ENCODE measurements around the gene MRGPRE. TPM values are rescaled to one million over a fixed set of nuclear protein-coding genes. Genes with fewer than 3 reads are reported as not detected.

MRGPRE gene
- total and polyA plus RNA-seq, 4 donors = 0.23 TPM; not detected in 3

DNA sequence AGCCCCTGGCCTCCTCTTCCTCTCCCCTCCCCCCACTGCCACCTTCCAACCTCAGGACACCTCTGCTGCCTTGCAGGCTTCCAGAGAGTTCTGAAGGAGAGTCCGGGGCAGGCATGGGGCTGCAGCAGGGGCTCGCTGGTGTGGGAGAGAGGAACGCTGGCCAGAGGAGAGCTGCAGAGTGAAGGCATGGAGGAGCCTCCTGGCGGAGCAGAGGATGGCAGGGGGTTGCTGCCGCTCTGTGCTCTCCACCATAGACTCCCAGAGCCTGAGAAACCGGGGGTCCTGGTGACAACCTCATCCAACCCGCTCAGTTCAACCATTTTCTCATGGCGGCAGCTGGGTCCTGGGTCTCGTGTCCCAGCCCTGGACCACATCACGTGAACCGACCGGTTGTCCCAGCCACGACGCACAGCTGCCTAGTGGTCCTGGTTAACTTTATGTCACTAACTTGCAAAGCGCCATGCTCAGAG is 31.1 kb downstream of the MRGPRE start:
- Histone ChIP-seq H3K27me3 (ENCODE audit: control insufficient read depth in 4 of 4, insufficient read depth in 4 of 4, low read length in 3 of 4) (peaks cover 0 to 14% (median 1%) of the 10 kb centered on the region in 4 donors), H3K27ac (ENCODE audit: low read depth in 1 of 2, low read length in 2 of 2) (no peak overlapping the region), H3K36me3 (ENCODE audit: control insufficient read depth in 4 of 4, insufficient read depth in 3 of 4, low read depth in 1 of 4, low read length in 3 of 4) (no peaks in the 10 kb centered on the region), H3K9ac (ENCODE audit: low read depth in 1 of 2, low read length in 2 of 2) (no peak overlapping the region), H3K9me3 (ENCODE audit: control insufficient read depth in 4 of 4, low read length in 3 of 4) (no peaks in the 10 kb centered on the region), H3K4me1 (ENCODE audit: control insufficient read depth in 4 of 4, insufficient read depth in 4 of 4, low read length in 3 of 4) (peaks cover 0 to 5% (median 2%) of the 10 kb centered on the region in 4 donors), H3K4me3 (ENCODE audit: low read depth in 1 of 3, low read length in 3 of 3) (no peak overlapping the region)
- no peak for DNase-seq (ENCODE audit: low spot score)
- WGBS = 75% methylated on average over 15 of the region's 15 CpGs
- TF ChIP-seq, protein P1, sequence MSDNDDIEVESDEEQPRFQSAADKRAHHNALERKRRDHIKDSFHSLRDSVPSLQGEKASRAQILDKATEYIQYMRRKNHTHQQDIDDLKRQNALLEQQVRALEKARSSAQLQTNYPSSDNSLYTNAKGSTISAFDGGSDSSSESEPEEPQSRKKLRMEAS (IDR thresholded peaks at IDR 0.05) = no peak
- TF ChIP-seq TAF1 (conservative IDR thresholded peaks at IDR 0.05) = no peak
- TF ChIP-seq YY1 (IDR thresholded peaks at IDR 0.05) = no peak

DNA sequence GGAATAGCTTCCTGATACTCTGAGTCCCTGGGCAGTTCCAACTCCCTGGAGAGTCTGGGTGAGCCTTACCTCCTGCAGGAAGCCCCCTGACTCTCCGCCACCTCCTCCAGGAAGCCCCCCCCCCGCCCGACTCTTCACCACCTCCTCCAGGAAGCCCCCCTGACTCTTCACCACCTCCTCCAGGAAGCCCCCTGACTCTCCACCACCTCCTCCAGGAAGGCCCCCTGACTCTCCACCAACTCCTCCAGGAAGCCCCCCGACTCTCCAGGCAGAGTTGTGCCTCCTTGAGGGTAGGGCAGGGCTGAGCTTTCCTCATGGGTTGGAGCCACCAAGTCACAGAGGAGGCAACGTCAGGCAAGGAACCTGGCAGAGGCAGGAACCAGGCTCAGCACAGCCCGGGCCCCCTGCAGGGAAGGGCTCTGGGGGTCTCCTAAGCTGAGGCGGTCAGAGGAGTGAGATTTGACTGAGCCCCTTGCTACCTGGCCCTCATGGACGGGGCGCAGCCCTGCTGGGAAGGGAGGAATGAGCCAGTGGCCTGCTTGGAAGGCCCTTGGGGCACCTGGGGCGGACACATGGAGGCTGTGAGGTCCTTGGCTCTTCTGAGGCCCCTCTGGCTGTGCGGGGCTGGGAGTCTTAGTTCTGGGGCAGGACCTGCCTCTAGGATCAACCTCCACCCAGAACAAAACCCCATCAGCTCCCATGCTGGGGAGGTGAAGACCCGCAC is 31.7 kb downstream of the MRGPRE start:
- H3K36me3 ChIP-seq (ENCODE audit: control insufficient read depth in 4 of 4, insufficient read depth in 3 of 4, low read depth in 1 of 4, low read length in 3 of 4) = no peaks in the 10 kb centered on the region
- no peak overlapping the region for H3K27ac ChIP-seq (ENCODE audit: low read depth in 1 of 2, low read length in 2 of 2)
- no peak overlapping the region for H3K9ac ChIP-seq (ENCODE audit: low read depth in 1 of 2, low read length in 2 of 2)
- H3K4me1 ChIP-seq (ENCODE audit: control insufficient read depth in 4 of 4, insufficient read depth in 4 of 4, low read length in 3 of 4) = peaks cover 0 to 5% (median 2%) of the 10 kb centered on the region in 4 donors
- 68% methylated on average over 12 of the region's 12 CpGs for WGBS
- H3K9me3 ChIP-seq (ENCODE audit: control insufficient read depth in 4 of 4, low read length in 3 of 4) = no peaks in the 10 kb centered on the region
- TF ChIP-seq YY1 (IDR thresholded peaks at IDR 0.05) (no peak), FOXA2 (IDR thresholded peaks at IDR 0.05) (no peak), HNF4G (IDR thresholded peaks at IDR 0.05) (no peak), TAF1 (conservative IDR thresholded peaks at IDR 0.05) (no peak), NR2F2 (IDR thresholded peaks at IDR 0.05) (no peak), RXRA (IDR thresholded peaks at IDR 0.05) (no peak)
- TF ChIP-seq, protein P2, sequence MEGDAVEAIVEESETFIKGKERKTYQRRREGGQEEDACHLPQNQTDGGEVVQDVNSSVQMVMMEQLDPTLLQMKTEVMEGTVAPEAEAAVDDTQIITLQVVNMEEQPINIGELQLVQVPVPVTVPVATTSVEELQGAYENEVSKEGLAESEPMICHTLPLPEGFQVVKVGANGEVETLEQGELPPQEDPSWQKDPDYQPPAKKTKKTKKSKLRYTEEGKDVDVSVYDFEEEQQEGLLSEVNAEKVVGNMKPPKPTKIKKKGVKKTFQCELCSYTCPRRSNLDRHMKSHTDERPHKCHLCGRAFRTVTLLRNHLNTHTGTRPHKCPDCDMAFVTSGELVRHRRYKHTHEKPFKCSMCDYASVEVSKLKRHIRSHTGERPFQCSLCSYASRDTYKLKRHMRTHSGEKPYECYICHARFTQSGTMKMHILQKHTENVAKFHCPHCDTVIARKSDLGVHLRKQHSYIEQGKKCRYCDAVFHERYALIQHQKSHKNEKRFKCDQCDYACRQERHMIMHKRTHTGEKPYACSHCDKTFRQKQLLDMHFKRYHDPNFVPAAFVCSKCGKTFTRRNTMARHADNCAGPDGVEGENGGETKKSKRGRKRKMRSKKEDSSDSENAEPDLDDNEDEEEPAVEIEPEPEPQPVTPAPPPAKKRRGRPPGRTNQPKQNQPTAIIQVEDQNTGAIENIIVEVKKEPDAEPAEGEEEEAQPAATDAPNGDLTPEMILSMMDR (IDR thresholded peaks at IDR 0.05; ENCODE audit: low read depth, low read length, missing input control) = no peak
- TF ChIP-seq, protein P3, sequence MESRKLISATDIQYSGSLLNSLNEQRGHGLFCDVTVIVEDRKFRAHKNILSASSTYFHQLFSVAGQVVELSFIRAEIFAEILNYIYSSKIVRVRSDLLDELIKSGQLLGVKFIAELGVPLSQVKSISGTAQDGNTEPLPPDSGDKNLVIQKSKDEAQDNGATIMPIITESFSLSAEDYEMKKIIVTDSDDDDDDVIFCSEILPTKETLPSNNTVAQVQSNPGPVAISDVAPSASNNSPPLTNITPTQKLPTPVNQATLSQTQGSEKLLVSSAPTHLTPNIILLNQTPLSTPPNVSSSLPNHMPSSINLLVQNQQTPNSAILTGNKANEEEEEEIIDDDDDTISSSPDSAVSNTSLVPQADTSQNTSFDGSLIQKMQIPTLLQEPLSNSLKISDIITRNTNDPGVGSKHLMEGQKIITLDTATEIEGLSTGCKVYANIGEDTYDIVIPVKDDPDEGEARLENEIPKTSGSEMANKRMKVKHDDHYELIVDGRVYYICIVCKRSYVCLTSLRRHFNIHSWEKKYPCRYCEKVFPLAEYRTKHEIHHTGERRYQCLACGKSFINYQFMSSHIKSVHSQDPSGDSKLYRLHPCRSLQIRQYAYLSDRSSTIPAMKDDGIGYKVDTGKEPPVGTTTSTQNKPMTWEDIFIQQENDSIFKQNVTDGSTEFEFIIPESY (IDR thresholded peaks at IDR 0.05) = no peak
- TF ChIP-seq, protein P4, sequence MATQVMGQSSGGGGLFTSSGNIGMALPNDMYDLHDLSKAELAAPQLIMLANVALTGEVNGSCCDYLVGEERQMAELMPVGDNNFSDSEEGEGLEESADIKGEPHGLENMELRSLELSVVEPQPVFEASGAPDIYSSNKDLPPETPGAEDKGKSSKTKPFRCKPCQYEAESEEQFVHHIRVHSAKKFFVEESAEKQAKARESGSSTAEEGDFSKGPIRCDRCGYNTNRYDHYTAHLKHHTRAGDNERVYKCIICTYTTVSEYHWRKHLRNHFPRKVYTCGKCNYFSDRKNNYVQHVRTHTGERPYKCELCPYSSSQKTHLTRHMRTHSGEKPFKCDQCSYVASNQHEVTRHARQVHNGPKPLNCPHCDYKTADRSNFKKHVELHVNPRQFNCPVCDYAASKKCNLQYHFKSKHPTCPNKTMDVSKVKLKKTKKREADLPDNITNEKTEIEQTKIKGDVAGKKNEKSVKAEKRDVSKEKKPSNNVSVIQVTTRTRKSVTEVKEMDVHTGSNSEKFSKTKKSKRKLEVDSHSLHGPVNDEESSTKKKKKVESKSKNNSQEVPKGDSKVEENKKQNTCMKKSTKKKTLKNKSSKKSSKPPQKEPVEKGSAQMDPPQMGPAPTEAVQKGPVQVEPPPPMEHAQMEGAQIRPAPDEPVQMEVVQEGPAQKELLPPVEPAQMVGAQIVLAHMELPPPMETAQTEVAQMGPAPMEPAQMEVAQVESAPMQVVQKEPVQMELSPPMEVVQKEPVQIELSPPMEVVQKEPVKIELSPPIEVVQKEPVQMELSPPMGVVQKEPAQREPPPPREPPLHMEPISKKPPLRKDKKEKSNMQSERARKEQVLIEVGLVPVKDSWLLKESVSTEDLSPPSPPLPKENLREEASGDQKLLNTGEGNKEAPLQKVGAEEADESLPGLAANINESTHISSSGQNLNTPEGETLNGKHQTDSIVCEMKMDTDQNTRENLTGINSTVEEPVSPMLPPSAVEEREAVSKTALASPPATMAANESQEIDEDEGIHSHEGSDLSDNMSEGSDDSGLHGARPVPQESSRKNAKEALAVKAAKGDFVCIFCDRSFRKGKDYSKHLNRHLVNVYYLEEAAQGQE (IDR thresholded peaks at IDR 0.05) = no peak
- TF ChIP-seq, protein P5, sequence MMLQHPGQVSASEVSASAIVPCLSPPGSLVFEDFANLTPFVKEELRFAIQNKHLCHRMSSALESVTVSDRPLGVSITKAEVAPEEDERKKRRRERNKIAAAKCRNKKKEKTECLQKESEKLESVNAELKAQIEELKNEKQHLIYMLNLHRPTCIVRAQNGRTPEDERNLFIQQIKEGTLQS (IDR thresholded peaks at IDR 0.05) = no peak
- TF ChIP-seq, protein P1 (IDR thresholded peaks at IDR 0.05) = no peak
- DNase-seq (ENCODE audit: low spot score) = no peak
- H3K27me3 ChIP-seq (ENCODE audit: control insufficient read depth in 4 of 4, insufficient read depth in 4 of 4, low read length in 3 of 4) = peaks cover 0 to 14% (median 1%) of the 10 kb centered on the region in 4 donors
- no peak overlapping the region for H3K4me3 ChIP-seq (ENCODE audit: low read depth in 1 of 3, low read length in 3 of 3)
